Inflammatory macrophage treated with lipopolysaccharide for 4 hours (primary cell): ENCODE measurements around the gene ITGA1.

Source experiments
- DNase-seq: peaks from one replicate; pipeline ENCODE4 v3.0.0-alpha.2; 2020

The ITGA1 gene

DNA sequence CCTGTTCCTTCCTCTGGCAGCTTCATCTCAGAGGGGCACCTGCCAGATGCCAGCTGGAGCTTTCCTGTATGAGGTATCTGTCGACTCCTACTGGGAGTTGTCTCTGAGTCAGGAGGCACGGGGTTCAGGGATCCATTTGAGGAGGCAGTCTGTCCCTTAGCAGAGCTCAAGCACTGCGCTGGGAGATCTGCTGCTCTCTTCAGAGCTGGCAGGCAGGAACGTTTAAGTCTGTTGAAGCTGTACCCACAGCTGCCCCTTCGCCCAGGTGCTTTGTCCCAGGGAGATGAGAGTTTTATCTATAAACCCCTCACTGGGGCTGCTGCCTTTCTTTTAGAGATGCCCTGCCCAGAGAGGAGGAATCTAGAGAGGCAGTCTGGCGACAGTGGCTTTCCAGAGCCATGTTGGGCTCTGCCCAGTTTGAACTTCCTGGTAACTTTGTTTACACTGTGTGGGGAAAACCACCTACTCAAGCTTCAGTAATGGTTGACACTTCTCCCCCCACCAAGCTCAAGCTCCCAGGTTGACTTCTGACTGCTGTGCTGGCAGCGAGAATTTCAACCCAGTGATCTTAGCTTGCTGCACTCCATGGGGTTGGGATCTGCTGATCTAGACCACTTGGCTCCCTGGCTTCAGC is 189.7 kb downstream of the ITGA1 start:
- DNase-seq: no peak

DNA sequence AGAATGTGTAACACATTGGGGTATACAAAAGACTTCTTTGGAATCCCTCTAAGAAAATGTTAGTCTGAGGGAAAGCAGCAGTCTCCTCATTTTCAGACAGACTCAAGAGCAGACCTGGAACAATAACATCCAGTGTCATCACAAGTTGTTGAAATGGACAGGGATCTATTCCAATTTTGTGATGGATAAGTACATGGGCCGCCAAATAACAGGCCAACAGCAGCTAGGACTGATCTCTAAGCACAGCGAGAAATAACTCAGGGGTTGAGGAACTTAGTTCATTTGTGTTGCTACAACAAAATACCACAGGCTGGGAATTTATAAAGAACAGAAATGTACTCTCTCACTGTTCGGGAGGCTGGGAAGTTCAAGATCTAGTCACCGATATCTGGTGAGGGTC is 193.8 kb downstream of the ITGA1 start:
- no peak for DNase-seq

DNA sequence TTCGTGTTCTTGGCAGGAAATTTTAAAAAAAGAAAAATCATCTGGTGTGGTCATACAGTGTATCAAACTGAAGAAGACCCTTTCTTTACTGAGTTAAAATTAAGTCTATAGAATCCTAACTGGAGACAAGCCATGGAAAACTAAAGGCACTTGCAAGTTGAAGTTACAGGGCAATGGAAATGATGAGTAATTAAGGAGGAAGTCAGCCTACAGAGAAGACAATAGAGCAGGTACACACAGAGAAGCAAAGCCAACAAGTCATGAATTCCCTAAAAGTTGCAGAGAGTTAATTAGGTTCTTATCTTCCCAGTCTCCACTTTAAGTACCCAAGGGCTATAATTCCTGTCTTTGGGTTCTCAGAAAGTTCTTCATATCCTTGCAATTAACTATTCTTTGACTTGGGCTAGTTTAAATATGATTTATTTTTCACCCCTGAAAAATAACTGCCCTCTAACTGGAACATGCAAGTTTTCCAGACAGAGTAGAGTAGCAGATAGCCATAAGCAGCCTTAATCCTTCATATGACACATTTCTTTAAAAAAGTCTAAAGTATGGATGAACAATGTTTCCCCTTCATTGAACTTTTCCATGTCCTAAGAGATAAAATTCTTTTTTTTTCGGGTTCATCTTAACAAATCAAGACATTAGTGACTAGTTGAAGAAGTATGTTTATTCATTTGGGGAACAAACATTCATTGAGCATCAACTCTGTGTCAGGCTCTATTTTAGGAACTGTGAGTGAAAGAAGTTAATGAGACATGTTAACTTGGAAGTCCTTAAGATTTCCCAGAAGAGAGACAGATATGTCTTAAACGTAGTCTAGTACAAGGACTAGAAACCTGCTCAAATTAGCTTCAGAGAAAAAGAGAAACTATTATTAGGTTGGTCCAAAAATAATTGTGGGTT is 196.3 kb downstream of the ITGA1 start:
- DNase-seq: no peak

DNA sequence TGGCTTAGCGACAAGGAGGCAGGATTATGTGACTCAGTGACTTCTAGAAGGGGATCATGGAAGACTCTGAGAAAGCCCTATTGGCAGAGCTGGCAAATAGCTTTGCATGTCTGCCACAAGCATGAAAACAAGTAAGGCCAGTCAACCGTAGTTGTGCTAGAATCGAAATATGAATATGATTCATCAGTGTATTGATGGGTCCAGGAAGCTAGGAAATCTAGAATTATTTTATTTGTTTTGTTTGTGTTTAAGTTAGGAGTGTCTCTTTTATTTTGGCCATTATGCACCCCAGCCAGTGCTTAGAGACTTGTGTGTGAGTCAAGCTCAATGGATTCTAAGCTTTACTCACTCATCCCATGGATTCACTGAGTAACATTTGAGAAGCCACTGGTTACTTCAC is 197.6 kb downstream of the ITGA1 start:
- no peak for DNase-seq

DNA sequence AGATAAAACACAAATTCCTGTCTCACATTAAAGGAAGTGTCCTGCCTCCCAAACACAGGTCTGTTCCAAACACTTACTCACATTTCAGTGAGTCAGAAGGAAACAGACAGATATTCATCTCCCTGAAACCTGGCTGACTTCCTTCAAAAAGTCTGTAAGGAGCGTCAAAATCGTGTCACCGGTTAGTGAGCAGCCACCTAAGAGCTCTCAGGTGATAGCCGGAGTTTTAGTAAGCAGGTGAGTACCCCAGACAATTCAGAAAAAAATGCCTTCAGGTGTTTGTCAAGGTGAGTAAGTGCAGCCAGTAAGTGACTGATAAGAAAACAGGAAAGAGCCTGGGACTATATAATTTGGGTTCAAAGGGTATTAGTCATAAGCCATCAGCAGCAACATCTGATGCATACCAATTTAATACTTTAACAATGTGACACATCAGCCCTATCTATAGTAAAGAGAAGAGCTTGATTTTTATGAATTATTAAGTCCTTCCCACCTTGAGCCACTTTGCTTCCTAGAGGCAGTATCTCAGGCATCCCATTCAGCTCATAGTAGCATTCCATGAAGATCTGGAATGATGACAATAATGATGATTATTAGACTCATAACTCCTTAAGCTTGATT is 200.1 kb downstream of the ITGA1 start:
- no peak for DNase-seq

GRCh38 chr5:52988335-52989024 is 200.8 kb downstream of the ITGA1 start:
- DNase-seq: no peak

GRCh38 chr5:52989025-52989780 is 201.5 kb downstream of the ITGA1 start, which contains the start of gene ITGA2:
TSS of gene ITGA2 (plus strand) at chr5:52989352. CDS start at chr5:52989469, 117 bp downstream.
- peak; percentile 10 for DNase-seq

- DNase-seq: peak; percentile 14
Measured at GRCh38 chr5:52989781-52990527, 202.2 kb downstream of the ITGA1 start.

GRCh38 chr5:52990528-52990925 is 202.8 kb downstream of the ITGA1 start:
- DNase-seq: no peak

GRCh38 chr5:52993367-52993766 is 205.7 kb downstream of the ITGA1 start:
- DNase-seq: no peak

DNA sequence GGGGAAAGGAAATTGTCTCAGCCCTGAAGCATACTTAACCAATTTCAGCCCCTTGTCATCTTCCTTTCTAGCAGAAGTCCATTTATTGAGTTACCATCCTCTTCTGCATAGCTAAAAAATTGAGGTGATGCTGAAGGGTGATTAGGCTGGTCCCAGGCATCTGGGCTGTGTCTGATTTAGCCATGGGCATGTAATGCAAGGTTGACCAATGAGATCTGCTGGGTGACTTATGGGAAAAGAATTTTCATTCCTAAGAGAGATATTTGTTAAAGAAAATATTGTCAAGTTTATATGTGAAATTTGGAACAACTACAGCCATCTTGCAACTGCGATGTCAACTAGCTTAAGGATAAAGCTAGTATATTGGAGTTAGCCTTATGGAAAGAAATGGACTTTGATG is 206.6 kb downstream of the ITGA1 start:
- DNase-seq: no peak

- DNase-seq: no peak
Measured at GRCh38 chr5:52995095-52995494, 207.4 kb downstream of the ITGA1 start.

- no peak for DNase-seq
Measured at GRCh38 chr5:52995914-52996313, 208.2 kb downstream of the ITGA1 start.

DNA sequence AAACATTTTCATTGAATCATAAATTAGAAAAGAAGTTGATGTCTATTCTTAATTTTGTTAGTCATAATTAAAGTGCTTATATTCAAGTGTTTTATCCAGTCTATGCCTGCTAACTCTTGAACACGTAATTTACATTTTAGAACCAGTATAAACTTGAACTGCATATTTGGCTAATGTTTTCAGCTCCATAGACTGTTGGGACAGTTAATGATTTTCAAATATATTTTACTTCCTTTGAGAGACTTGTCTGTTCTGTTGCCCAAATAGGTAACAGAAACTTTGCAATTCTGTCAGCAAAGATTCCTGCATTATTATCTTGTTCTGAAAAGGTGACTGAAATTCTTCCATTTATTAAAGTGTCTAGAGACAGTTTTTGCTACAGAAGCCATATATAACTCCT is 209.3 kb downstream of the ITGA1 start:
- DNase-seq: no peak

- no peak for DNase-seq
Measured at GRCh38 chr5:52997424-52997823, 209.7 kb downstream of the ITGA1 start.

- no peak for DNase-seq
Measured at GRCh38 chr5:52998552-52999313, 211.0 kb downstream of the ITGA1 start.

DNA sequence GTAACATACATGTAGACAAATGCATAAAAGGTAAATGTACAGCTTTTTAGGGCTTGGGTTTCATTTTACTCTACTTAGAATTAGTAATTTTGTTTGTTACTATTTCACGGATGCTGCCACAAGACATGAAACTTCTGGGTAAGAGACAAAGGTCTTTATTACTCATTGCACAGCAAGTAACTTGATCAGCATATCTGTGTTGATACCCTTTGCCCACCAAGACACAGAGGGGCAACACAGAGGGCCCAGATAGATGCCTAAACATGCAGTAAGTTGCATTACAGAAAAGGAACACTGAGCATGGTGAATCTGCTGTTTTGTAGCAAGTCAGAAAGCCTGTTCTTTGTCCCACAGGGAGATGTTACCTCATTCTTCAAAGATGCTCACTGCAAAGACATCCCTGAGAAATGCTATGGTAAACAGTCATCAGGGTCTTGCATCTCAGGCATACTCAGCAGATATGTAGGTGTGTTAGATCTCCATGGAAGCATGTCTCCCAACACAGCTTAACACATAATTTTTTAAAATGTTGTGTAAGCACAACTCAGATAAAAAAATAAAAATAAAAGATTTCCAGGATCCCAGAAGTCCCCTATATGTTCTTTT is 211.7 kb downstream of the ITGA1 start:
- DNase-seq: no peak

DNA sequence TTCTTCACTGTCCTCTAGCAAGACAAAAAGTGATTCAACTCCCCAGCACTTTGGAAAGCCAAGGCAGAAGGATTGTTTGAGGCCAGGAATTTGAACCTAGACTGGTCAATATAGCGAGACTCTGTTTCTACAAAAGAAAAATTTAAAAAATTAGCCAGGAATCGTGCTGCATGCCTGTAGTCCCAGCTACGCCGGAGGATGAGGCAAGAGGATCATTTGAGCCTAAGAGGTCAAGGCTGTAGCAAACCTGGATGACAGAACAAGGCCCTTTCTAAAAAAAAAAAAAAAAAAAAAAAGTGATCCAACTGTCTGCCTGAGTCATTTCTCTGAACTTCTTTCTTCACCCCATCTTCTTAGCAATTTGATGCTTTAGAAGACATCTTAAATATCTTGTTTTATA is 213.8 kb downstream of the ITGA1 start:
- DNase-seq: no peak

DNA sequence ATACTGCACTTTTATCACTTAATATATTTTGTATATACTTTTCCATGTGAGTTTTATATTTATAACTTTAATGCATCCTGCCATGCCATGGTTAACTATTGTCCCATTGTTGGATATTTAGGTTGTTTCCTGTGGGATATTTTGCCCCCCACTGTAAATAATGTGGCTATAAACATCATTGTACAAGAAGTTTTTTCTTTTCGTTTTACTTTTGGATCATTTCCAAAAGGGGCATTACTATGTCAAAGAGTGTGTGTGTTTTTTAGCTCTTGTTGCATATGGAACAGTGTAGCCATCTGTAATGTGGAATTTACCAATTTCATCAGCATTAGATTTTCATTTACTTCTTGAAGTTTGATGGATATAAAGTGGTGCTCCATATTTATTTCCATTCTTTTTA is 214.8 kb downstream of the ITGA1 start:
- DNase-seq: no peak

DNA sequence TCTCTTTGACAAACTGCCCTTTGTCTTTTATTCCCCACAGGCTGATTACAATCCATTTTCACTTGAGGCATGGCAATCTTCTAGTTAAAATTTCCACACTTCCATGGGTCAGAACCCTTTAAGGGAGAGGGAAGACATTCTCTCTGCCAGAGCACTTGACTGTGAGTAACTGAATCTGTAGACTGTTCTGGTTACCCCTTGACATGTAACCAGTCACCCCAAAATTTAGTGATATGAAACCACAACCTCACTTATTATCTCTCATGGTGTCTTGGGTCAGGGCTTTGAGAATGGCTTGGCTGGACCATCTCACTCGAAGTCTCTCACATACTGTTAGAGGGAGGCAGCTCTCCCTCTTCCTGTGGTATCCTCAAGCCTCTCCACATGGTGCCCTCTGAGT is 215.4 kb downstream of the ITGA1 start:
- no peak for DNase-seq
